NCI-H1092 treated with DMSO at 0.1 percent for 48 hours (cell line): ENCODE results near the gene TUBA1B.
"Not testable (repeated sequence)": the region's sequence is repeated elsewhere in the genome, so short reads cannot be mapped to it uniquely, and the experiment has no call there.

ENCODE experiments used
- DNase-seq: peaks from one replicate; lab custom pipeline; 2025; lab: John Stamatoyannopoulos, UW

TUBA1B gene

DNA sequence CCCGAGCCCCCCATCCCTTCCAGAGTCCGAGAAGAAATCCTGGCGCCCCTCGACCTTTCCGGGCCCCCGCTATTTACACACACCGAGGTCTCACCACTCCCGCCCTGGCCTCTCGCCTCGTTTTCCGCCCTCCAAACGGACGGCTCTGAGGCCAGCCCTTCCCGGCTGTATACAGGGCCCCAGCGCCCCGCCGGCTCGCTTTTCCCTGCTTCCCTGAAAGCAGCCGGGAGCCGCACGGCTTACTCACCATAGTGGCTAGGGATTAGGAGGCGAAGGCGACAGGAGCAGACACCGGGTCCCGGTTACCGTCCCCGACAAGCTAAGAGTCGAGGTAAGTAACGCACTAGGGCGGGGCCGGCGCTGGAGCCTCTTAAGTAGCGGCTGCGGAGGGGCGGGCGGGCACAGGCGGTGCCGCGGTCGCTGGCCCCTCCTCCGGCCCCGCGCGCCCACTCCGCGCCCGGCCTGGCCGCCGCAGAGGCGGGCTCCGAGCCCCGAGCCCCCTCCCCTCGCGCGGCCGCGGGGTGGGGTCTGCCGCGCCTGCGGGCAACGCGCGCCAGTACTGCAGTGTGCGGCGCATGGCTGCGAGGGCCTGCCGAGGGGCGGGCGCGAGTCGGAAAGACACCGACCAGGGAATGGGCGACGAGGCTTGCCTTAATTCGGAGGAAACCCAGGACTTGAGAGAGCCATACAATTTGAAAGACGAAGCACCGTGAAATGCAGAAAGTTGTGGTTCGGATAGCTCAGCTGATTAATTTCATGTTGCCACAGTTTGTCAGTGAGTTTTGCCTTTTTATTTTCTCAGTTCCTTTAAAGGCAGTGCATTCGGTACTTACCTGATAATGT, at the start of gene TUBA1B:
Gene TUBA1B, minus strand, starts transcription at position 345 of the 843 bp plus-strand sequence. Its CDS starts 95 bp downstream, at position 250.
- peak; percentile 72 for DNase-seq

DNA sequence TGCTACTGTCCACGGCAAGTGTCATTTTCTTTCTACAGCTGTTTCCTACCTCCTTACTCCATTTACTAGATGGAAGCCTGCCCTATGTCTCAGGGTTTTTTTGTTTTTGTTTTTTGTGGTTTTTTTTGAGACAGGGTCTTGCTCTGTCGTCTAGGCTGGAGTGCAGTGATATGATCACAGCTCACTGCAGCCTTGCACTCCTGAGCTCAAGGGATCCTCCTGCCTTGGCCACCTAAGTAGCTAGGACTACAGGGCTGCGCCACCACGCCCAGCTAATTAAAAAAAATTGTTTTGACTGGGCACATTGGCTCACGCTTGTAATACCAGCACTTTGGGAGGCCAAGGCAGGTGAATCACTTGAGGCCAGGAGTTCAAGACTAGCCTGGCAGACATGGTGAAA, 43.0 kb upstream of the TUBA1B start:
- no peak for DNase-seq

DNA sequence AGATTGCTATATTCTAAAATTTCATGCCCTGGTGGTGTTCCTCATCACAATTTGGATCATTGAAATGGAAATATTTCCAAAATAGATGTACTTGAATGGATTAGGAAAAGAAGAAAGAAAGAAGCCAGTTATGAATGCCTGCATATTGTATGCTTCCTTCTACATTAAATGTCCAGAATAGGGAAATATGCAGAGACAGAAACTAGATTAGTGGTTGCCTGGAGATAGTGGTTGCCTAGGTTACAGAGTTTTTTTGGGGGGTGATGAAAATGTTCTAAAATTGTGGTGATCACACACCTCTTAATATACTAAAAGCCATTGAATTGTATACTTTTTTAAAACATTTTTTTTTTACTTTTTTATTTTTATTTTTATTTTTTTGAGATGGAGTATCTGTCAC, 39.7 kb upstream of the TUBA1B start:
- no peak for DNase-seq

DNA sequence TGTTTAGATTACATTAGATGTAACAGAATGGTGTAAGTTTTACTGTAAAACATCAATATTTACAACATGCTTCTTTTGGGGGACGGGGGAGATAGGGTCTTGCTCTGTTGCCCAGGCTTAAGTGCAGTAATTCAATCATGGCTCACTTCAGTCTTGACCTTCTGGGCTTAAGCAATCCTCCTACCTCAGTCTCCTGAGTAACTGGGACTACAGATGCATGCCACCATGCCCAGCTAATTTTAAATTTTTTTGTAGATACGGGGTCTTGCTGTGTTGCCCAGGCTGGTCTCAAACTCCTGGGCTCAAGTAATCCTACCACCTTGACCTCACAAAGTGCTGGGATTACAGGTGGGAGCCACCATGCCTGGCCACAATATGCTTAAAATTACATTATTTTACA, 33.9 kb upstream of the TUBA1B start:
- no peak for DNase-seq

DNA sequence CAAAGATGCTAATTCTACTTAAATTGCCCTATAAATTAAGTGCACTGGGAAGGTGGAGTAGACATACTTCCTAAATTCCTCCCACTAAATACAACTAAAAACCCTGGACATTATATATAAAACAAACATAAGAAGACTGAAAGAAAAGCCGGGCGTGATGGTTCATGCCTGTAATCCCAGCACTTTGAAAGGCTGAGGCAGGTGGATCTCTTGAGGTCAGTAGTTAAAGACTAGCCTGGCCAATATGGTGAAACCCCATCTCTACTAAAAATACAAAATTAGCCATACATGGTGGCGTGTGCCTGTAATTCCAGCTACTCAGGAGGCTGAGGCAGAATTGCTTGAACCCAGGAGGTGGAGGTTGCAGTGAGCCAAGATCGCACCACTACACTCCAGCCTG, 30.7 kb upstream of the TUBA1B start:
- DNase-seq = not testable (repeated sequence)

DNA sequence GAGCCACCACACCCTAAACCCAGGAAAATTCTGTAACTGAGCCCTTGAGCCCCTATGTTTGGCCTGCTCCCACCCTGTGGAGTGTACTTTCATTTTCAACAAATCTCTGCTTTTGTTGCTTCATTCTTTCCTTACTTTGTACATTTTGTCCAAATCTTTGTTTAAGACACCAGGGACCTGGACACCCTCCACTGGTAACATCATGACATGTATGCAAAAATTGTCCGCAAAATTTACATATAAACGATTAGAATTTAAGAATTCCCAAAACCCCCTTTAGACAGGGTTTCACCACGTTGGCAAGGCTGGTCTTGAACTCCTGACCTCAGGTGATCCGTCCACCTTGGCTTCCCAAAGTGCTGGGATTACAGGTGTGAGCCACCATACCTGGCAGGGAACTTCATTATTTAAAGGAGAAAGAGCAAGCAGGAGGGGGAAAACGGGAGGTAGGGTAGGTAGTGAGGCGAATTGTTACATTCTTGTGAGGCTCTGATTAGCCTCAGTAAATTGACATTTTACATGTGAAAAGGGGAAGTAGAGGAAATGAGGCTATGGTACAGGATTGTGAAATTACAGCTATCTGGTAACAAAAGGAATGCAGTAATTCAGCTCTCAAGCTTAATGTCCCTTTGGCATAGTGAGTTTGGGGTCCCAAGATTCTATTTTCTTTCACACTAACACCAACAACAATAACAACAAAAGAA, 30.0 kb upstream of the TUBA1B start:
- DNase-seq = no peak

DNA sequence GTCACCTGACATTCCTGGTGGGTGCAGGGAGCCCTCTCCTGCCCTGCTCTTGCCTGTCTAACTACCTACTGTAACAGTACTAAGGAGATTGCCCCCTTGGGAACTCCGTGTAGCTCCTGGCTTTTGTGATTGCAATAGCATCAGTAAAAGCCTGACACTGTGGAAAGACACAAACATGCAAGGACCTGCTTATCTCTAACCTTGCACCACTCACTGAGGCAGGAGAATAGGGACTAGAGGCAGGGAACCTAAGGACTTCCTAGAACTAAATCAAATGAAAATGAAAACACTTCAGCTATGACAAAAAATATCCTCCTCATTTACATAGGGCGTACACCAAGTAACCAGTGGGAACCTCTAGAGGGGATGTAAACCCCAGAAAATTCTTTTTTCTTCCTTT, 29.2 kb upstream of the TUBA1B start:
- no peak for DNase-seq

DNA sequence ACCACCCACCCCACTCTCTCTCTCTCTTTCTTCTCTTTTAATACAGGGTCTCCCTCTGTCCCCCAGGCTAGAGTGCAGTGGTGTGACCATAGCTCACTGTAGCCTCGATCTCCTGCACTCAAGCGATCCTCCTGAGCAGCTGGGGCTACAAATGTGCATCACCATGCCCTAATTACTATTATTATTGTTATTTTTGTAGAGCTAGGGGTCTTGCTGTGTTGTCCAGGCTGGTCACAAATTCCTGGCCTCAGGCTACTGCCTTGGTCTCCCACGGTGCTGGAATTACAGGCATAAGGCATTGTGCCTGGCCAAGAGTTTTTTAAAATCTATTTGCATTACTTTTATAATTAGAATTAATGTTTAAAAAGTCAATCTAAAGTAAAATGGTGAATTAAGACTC, 23.0 kb upstream of the TUBA1B start:
- DNase-seq = no peak

DNA sequence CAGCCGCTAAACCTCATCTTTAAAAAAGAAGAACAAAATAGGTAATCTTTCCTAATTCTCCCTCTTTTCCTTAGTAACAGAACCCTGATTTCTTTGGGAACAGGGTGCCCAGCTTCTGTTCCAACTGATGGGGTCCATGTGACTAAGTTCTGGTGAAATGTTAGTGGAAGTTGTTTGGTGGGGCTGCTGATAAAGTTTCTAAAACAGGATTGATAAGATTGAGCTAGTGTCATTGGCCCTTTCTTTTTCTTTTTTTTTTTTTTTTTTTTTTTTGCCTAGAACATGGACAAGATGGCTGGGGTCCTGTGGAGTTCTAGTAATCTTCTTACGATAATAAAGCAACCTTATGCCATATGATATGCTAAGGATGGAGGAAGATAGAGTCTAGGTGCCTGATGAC, 16.2 kb upstream of the TUBA1B start:
- DNase-seq = no peak

DNA sequence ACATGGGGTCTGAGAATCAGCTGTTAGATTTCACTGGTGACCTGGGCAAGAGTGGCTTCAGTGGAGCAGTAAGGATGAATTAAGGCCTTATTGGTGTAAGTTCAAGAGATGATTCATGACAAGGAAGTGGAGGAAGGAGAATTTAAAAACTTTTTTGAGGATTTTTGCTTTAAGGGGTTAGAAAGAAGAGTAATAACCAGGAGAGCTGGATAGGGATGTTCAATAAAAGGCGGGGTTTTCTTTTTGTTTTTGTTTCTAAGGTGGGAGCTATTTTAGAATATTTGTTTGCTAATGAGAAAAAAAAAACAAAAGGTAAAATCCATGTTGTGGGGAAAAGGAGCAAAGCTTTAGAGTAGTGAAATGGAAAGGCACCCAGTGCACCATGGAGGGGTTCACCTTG, 15.2 kb upstream of the TUBA1B start:
- no peak for DNase-seq

DNA sequence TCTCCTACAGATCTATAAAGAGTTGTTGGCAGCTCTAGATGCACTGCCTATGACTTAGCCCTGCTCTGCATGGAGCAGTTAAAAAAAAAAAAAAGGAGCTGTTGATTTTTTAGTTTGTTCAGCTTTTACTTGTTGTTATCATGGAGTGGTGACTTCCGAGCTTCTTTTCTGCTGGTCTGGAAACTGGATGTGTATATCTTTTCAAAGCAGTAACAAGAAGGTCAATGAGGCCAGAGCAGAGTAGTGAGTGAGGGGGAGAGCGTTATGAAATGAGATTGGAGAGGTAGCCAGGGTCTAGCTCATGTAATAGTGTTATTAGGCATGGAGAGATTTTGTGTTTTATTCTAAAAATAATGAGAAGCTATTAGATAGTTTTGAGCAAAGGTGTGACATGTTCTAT, 13.2 kb upstream of the TUBA1B start:
- DNase-seq = no peak

DNA sequence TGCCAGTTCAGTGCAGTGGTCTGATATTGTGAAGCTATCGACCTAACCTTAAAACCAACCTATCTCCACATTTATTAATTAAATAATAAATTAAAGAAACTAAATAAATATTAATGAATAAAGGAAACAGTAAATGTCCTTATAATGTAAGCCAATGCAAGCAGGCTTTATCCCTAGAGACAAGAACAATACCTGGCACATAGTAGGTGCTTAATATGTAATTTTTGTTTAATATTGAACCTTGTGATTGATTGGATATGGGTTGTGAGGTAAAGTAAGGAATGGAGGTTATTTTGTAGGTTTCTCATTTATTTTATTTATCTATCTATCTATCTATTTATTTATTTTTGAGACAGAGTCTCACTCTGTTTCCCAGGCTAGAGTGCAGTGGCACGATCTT, 7.8 kb upstream of the TUBA1B start:
- DNase-seq = no peak

DNA sequence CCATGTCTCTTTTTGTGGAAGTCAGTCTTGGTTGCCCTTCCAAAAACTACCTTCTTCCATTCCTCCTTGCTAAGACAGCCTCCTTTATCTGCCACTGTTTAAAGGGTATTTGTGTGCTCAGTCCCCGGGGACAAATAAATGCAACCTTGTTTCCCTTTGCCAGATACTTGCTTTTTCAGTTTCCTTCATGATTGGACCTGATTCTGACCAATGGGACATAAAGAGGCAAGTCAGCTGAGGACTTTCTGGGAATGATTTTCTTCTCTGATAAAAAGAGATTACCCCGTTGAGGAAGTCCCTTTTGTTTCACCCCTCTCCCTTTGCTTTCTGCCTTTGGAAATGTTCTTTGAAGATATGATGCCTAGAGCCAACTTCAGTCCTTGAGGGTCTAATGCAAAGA, 7.4 kb upstream of the TUBA1B start:
- no peak for DNase-seq

DNA sequence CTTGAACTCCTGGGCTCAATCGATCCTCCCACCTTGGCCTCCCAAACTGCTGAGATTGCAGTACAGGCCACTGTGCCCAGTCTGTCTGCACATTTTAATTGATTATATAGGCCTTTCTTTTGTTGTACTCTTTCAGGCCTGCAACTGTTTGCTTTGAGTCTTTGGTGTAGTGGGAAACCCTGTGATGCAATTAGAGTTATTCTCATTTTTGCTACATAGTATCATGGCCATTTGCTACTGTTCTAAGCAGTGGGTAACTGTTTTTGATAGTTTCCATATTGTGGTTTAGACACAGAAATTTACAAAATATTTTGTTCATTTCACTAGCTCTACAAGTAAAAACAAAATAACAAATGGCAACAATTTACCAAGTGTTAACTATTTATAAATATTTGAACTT, 6.3 kb upstream of the TUBA1B start:
- DNase-seq = no peak

DNA sequence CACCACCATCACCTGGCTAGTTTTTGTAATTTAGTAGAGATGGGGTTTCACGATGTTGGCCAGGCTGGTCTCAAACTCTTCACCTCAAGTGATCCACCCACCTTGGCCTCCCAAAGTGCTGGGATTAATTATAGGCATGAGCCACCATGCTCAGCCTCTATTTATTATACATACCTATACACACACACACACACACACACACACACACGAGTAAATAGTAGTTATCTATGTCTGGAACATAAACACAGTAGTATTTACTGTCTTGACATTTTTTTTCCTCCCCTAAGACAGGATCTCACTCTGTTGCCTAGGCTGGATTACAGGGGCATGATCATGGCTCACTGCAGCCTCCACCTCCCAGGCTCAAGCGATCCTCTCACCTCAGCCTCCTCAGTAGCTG, 5.8 kb upstream of the TUBA1B start:
- not testable (repeated sequence) for DNase-seq

DNA sequence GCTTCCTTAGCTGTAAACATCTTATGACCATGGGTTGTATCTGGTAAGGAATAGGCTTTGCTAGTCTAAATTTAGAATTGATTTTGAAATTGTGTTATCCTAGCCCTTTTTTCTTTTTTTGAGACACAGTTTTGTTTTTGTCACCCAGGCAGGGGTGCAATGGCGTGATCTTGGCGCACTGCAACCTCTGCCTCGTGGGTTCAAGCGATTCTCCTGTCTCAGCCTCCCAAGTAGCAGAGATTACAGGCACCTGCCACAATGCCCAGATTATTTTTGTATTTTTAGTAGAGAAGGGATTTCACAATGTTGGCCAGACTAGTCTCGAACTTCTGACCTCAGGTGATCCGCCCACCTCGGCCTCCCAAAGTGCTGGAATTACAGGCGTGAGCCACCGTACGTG, 2.4 kb upstream of the TUBA1B start:
- DNase-seq = no peak

DNA sequence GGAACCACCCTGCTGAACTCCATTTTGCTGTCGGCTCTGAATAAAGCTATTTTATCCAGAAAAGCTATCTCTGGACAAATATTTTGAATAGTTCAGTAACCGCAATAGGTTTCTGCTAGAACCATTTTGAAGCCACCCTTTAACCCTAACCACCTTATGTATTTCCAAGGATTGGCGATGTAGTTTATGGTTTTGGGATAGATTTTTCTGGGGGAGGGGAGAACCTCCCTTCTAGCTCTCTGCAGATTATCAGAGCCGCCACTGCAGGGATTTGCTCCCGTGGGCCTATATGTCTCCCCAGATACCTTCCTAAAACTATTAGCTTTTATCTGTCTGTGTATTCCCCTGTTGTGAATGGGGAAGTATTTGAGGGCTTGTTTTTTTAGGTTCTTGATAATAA, 1.8 kb upstream of the TUBA1B start:
- DNase-seq = peak; percentile 20

DNA sequence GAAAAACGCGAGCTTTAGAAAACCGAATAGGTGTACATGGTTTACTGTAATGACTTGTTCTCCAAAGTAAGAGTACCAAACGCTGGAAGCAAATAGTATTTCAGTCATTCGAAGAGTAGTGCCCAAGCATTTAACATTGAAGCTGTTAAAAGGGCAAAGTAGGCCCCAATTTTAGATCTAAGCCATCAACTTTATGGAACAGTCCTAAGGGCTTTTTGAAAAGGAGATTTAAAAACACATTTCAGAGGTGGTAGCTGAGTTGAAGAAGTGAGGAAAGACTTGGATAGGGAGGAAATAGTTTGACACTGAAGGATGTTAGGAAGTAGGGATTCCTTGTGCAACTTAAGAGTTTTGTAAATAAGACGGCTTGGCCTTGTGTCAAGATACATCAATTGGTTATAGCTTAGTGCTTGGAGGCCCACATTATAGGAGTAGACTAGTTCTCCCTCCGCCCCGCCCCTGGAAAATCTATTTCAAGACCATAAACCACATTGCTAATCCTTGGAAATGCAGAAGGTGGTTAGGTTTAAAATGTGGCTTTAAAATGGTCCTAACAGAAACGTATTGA, 783 bp upstream of the TUBA1B start:
- DNase-seq = peak; percentile 62

DNA sequence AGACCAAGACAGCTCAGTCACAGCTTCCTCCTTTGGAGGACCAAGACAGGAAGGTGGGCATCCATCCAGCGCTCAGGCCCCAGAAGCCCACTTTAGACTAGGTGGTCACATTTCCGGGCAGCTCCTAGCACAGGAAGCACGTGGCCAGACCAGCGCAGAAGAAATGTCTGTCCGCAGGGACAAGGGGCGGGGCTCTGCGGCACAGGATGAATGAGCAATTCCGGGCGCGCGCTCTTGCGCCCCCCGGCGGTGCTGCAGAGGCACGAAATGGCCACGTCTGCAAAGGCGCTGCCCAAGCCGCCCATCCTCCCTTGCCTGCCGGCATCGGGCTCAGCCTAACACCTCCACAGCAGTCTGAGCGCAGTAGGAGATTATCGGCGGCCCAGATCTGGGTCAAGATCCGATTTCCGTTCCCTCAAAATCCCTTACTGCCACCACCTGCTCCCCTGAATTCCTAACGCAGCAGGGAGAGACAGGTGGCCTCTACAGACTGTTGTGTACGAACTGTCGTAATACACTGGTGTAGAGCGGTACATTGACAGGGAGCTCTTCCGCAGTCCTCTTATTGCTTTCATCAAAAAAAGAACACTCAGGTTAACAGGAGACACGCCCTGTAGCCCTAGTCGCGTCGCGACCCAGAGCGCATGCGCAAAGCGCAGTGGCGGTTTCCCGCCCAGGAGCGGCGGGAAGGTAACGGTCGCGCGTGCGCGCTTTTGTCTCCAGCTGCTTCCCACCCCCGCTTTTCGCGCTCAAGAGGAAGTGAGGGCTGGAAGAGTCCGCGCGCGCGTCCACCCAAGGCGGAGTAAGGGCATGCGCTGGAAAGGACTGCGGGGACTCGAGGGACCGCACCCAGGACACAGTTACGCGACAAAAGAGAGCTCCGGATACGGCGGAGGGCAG, 794 bp downstream of the TUBA1B start:
- peak; percentile 85 for DNase-seq

DNA sequence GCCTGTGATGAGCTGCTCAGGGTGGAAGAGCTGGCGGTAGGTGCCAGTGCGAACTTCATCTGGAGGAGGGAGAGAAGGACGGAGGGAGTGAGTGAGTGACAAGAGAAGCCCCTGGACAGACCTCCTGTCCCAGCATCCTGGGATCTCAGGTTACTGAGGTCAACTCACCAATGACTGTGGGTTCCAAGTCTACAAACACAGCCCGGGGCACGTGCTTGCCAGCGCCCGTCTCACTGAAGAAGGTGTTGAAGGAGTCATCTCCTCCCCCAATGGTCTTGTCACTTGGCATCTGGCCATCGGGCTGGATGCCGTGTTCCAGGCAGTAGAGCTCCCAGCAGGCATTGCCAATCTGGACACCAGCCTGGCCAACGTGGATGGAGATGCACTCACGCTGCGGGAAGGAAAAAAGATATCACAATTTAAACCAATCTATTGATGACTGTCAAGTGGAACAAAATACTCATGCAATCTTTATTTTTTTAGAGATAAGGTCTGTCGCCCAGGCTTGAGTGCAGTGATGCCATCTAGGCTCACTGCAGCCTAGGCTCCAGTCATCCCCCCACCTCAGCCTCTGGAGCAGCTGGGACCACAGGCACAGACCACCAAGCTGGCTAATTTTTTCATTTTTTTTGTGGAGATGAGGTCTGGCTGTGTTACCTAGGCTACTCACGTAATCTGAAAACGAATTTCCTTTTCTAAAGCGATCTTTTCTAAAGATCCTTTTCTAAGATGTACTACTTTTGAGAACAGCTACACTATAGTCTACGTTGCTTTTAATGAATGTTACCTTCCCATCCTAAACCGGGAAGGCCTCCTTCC, 1.7 kb downstream of the TUBA1B start:
- no peak for DNase-seq

DNA sequence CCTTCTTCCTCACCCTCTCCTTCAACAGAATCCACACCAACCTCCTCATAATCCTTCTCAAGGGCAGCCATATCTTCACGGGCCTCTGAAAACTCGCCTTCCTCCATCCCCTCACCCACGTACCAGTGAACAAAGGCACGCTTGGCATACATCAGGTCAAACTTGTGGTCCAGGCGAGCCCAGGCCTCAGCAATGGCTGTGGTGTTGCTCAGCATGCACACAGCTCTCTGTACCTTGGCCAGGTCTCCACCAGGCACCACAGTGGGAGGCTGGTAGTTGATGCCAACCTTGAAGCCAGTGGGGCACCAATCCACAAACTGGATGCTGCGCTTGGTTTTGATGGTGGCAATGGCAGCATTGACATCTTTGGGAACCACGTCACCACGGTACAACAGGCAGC, 3.2 kb downstream of the TUBA1B start:
- not testable (repeated sequence) for DNase-seq
